Limb (tissue), 2 donors: ENCODE measurements around the gene YIPF5.

ENCODE experiments used
- DNase-seq, 2 donors: peaks; one replicate each; pipeline ENCODE4 v3.0.0-alpha.2; 2016; ENCODE audit errors: extremely low spot score in 2 of 2

YIPF5 gene

DNA sequence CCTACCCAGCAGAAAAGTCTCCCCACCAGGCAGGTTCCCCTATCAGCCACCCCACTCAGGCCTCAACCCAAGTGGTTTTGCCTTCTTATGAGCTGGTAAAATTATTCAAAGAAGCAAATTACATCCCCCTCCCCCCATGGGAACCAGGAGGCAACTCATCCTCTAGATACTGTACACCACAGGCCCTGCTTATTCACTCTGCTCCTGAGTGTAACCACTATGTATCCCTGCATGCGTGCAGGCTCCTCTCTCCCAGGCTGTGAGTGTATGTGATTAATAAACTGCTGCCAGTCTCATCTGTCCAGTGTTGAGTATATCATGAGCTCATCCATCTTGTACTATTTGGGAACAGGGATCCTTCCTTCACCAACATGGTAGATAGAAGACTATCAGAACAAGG lies 8.8 kb upstream of the YIPF5 start:
- DNase-seq = no peak

DNA sequence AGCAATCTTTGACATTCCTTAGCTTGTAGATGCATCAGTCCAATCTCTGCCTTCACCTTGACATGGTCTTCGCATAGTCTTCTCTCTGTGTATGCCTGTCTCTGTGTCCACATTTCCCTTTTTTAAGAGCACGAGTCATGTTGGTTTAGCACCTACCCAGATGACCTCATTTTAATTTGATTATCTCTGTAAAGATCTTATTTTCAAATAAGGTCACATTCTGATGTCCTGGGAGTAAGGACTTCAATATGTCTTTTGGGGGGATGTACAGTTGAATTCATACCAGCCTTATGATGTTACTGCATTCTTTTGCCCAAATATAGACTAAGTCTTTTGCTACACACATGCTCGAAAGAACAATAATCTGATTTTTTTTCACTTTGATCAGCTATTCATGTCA lies 7.1 kb upstream of the YIPF5 start:
- no peak for DNase-seq

DNA sequence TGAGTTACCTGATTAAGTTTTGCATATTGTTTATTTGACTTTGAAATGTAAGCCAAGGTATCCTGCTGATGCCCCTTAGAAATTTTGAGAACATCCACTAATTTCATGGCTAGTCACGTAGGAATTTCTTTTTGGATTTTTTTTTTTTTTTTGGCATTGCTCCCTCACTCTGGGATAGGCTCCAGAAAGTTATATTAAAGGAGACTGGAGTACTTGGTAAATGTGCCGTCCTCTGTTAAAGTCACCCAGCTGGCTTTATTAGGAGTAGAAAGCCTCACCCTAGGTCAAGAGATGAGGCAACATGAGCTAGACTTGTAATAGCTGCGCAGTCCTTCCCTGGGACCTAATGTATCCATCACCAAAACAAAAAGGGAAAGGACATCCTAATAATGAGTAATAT lies 3.3 kb upstream of the YIPF5 start:
- DNase-seq = no peak

DNA sequence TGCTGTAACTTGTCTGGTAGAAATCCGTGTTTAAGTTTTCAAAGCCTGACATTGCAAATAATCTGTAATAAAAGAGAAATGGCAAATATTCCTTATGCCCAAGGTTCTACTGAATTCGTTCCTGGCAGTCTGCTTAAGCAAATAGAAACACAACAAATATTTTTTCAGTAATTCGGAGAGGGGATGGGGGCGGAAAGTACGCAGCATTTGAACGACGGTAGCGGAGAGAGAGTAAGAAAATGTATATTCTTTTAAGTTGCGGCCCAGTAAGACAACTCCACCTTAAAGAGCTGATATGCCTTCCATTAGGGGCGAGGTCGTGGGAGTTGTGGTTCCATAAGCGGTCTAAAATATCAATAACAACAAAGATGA lies 569 bp downstream of the YIPF5 start:
- peak in 1 of 2 donors; percentile 10 for DNase-seq

DNA sequence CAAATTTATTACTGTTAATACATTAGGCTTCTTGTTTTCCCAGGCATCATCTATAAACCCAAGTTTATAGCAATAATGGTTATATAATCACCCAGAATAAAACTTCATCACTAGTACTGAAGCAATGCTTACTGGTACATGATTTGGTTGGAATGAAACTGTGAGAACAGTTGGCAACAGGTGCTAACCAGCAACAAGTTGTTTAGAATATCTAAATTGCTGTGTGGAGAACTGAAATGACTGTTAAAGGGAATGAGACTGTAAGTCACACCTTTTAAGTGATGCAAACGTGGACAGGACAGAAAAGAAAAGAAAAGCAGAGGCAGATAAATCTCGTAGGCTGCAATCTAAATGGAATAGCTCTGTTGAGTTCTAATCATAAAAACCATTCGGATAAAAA lies 2.5 kb downstream of the YIPF5 start:
- no peak for DNase-seq

DNA sequence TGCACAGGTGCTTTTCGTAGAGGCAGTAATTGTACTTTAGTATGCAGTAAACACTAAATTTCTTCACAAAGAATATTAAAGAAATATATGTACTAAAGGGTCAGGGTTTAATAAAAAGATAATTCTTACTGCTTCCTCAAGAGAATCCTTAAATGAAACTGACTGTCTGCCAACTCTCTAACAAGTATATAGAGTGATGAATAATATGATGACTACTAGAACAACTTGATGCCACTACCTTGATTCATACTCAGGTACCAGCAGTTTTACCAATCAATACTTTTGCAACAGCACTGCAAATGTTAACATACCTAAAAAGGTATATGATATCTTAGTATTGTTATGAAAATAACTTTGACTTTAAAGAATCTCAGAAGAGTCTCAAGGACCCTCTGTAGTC lies 3.8 kb downstream of the YIPF5 start:
- DNase-seq = no peak

DNA sequence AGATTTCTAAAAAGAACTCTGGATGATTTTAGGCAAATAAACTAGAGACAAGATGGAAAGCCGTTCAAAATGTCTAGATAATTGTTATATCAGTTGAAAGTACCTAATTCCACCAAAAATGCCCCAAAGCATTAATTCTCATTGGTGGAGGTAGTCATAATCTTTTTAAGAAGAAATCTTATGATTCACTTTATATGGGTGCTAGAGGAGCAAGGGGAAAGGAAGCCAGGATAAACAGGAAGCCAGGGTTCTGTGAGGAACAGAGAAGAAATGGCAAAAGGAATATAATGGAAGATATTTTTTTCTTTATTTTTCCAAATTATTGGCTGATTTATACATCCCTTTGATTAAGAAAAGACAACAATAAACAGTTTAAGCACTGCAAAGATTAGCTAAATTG lies 7.8 kb downstream of the YIPF5 start:
- no peak for DNase-seq

DNA sequence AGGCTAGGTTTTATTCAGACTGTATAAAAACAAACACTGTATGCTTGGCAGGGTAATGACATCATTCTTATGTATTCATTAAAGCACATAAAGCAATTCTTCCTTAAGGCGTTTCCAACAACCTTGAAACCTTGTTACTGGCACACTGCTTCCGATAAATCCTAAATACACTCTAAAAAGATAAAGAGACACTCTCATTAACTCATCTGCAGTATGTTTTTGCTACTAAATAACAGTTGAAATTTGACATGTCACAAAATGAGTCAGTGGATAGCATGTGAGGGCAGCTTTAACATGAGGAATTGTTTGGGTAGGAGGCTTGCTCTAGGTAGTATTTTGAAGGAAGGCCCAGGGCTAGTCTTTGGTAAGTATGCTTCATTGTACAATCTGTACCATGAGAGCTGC lies 13.7 kb downstream of the YIPF5 start:
- no peak for DNase-seq

DNA sequence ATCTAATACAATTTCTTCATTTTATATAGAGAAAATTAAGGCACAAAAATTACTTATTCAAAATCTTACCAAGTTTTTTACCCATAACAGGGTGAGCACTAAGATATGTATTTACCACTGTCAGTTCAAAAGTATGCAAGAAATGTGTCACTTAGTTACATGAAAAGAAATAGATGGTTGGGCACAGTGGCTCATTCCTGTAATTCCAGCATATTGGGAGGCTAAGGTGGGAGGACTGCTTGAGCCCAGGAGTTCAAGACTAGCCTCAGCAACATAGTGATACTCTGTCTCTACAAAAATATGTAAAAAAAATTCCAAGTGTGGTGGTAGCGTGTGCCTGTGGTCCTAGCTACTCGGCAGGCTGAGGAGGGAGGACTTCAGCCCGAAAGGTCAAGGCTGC lies 19.4 kb downstream of the YIPF5 start:
- DNase-seq = no peak

DNA sequence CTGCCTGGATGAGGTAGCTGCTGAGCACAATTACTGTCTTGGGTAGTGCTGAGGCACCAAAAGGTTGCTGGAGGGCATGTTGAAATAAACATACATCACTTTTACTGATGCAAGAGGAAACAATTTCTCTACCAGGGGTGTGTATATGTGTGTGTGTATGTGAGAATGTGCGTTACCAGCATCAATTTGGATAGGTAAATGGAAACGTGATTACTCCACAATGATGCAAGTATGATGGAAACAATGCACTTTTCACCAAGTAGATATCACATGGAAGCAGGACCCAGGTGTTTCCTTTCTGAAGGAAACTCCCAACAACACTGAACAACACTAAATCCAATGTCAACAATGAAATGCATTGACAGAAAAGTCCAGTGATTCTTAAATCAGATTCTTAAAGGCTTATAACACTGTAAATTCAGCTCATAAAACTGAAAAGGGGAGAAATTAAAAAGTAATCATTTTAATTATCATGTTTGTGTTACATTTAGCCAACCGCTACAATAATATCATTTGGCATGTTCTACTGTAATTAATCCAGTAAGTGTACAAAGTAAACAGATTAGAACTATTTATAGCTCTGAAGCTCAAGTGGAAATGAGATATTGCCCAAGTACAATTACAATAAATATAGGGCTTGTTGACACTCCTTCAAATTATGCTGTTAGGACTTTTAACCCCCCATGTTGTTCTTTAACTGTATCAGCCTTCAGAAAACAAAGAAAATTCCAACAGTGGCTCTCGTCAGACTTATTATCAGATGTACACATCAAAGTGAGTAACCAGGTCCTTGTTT lies 25.3 kb downstream of the YIPF5 start:
- DNase-seq = no peak

DNA sequence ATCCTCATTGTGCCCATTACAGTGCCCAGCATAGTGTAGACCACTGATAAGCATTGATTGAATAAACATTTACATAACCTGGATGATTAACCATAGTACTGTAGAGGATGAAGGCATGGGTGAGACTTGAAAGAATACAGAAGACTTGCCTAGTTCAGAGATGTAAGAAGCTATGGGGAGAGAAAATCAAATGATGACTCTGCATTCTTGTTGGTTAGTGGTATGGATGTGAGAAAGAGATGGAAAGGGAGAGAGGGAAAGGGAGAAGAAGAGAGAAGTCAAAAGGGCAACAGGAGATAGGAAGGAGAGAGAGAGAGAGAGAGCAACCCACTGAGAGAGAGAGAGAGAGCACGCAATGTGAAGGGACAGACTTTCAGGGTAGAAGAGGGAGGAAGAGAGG lies 26.8 kb downstream of the YIPF5 start:
- DNase-seq = no peak

DNA sequence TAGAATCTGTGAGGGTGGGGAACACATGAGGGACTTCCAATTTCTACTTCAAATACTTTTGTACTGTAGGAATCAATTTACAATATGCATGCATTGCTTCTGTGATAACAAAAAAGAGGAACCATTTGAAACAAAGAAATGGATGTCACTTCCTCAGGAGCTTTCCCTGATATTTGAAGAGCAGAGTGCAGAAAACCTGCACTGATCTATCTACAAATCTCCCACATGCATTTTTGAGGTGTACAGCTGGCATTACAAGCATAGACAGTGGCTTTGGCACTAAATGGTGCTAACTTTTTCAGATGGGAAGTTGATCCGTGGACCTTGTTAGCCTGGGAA lies 27.7 kb downstream of the YIPF5 start:
- no peak for DNase-seq

DNA sequence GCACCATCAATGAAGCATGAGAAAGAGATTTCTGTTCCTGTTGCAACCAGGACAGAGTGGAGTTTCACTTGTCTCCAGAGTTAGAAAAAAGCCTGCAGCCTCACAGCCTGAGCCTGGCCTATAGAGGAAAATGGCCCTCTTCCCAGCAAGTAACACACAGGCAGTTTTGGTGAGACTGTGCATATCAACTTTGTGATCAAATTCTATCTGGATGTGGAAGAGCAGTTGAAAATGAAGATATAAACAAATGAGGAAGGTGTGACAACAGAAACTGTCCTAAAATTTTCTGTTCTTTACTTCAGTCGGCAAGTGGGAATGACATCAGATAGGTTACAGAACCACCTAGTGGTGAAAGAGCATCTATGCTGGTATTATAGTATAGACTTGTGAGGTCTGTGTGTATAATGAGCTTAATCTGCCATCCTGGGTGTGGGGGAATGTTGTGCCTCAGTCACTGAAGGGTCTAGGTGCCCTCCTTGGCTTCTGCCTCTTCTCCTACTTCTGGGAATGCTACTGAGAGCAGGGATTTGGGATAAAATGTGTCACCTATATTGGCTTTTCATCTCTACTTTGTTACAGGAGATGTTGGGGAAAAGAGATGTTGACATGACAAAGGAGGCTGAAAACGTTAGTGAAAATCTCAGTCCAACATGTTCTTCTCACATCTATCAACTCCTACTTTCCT lies 28.2 kb downstream of the YIPF5 start:
- peak in 1 of 2 donors; percentile 82 for DNase-seq

DNA sequence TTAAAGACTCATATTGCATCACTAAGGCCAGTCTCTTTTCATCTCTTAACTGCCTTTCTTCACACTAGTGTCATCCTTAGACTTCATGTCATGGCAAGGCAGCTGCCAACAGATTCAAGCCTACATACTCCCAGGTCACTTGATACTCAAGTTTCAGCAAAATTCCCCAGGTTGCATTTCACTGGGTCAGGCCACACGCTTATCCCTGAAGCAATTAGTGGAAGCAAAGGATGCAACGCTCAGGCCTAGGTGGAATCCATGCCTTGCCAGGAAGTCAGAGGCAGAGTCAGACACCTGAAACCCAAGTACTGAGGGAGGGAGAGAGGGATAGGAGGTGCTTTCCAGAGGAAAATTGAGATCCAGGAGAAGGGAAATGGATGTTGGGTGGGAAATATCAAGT lies 28.9 kb downstream of the YIPF5 start:
- DNase-seq = no peak

DNA sequence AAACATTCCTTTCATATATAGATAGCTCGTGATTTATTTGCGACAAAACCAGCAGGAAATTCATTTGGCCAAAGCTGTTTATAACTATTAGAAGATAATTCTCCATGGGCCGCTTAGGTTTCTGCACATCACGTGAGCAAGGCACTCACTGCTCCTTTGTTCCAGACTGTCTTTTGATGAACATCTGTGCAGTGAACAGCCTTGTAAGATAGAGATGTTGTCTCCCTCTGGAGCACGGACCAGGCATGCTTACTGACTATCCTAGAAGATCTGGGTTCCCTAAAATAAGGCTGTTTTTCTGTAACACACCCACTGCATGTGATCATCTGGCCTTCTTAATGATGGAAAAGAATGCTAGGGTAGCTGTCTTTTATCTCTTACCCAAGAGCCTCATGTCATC lies 30.9 kb downstream of the YIPF5 start:
- DNase-seq = peak in 1 of 2 donors; percentile 80

DNA sequence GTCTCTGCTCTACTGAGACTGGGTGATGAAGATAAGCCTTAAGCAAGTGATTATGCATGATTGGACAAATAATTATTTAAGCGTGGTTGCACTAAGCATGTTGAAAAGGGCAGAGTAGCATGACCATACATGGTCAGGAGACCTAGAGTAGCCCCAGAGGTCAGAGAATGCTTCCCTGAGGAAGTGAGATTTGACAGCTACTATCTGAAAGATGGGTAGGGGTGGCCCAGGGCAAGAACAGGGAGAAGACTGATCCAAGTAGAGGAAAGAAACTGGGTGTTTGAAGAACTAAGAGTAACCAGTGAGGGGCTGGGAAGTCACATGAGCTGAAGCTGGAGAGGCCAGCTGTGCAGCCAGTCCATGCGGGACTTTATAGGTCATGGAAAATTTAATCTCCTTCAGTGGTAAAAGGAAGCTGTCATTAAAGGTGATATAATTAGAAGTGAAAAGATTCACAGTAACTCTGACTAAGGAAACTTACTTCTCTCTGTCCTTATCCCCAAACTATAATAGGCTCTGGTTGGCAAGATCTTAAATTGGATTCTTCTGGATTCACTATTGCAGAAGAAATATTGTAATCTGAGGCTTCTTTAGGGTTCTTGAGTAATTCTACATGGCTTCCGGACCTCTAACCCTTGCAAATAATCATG lies 35.2 kb downstream of the YIPF5 start:
- DNase-seq = no peak

DNA sequence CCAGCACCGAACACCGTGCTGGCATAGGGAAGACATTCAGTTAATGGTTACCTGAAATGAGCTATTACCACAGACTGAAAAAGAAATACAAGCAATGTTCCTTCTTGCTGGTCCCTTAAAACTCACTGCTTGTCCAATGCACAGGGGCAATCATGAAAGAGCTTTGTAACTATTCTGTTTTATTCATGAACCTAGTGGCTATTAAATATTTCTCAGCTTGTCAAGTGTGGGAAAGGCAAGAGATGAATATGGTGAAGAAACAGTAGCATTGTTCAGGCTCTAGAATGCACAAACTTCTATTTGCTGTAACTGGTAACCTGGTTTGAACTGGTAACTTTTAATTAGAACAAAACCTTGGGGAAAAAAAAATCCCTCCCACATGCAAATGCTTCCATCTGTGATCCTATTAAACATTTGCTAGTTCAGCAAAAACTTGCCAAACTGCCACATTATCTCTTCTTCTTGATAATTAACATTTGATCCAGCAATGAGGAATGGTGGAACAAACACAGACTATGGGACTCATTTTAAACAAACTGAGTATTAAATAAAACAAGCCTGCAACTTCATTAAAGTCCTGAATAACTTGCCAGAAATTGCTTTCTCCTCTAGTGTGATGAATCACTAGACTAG lies 36.1 kb downstream of the YIPF5 start:
- no peak for DNase-seq

DNA sequence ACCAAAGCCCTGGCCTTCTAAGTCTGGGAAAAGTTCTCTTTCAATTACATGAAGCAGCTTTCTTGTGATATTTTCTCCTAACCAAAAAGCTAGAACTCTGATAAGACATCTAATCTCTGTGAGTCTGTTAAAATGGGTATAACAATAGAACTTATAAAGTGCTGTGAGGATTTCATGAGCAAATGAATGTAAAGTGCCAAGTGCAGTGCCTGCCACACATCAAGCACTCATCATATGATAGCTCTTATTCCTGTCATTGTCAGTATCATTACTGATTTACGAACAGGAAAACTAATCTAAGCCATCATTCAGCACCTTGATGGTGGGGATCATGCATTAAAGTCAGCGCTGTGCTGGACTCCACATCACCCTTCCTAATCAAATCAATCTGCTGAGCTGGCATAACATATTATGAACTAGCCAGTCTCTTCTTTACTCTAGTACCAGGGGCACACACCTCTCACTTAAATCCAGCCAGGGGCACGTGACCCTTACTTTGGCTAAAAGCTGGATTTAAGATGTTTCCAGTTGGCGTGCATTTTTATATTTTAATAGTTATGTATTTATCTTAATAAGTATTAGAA lies 37.3 kb downstream of the YIPF5 start:
- no peak for DNase-seq

DNA sequence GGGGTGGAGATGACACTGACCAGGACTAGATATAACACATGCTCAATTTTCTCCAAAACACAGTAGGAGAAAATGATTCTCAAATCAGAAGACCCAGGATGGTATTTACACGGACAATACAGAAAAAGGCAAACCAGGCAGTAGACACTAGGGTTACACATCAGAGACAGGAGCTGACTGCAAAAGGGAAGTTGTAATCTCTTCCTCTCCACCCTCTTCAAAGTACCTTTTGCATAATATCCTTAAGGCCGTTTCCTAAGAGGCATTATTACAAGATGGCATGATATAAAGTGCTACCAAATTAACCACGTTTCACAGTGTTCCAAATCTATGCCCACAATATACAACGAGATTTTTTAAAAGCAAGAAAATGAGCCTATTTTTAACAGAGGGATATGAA lies 39.2 kb downstream of the YIPF5 start:
- no peak for DNase-seq

DNA sequence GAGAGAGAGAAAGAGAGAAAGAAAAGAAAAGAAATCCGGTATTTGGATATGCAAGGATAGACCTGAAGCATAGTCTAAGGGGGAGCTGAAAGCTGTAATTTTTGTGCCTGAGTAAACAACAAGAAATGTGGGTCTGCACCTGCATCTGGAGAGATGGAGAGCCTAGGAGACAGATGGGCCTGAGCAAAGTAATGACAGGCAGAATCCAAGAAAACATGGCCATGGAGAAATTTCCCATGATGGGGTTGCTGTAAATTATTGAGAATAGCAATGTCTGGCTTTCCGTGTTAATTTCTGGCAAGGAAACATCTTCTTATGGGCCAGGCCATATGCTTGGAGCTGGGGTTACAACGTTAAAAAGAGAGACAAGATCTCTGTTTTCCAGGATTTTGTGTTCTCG lies 40.2 kb downstream of the YIPF5 start:
- DNase-seq = no peak

DNA sequence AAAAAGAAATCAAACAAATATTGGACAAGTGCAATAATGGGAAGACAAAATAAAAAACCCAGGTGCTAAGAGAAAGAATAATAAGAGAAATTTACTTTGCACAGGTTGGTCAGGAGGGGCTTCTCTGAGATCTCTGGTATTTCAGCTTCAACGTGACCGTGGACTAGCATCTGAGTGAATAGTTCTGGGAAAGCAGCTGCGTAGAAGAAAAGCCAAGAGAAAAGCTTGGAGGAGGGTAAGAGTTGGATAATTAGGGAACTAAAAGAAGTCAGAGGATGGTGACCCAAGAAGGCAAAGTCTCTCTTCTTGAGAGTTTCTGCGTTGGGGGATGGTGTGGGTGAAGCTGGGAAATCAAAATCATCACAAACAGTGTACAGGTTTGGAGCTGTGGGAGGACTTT lies 41.6 kb downstream of the YIPF5 start:
- no peak for DNase-seq

DNA sequence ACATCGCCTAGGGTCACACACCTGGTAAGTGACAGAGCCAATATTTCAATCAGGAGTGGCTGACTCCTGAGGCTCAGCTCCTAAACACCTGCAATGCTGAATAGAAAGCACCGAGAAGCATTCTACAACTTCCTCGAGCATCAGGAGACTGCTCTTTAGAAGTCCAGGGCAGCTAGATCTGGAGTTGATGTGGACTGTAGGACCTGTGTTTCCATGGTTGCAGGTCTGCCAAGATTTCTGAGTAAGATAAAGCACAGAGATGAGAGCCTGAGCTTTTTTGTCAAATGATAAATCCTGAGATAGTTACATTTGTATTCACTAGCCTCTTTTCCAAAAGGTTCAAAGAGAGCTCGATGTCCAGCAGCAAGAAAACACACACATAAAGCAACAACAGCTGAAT lies 43.8 kb downstream of the YIPF5 start:
- DNase-seq = no peak
